Neural cell (in vitro differentiated cells): ENCODE data around the gene COL25A1. TPM values are rescaled to one million over a fixed set of nuclear protein-coding genes. Genes with fewer than 3 reads are reported as not detected.

Source experiments
- H2AFZ ChIP-seq: fragments of 200-600, 300-800 bp; sonication (generic), shearing (Covaris generic); 2 replicates; pipeline ENCODE4 v1.6.0; 2014; ENCODE audit warnings: low read depth, mild to moderate bottlenecking, antibody characterized with exemption, low read length, moderate library complexity
- H3F3A ChIP-seq: fragments of 200-600 bp; shearing (Covaris generic); 2 replicates; pipeline ENCODE4 v1.6.1; 2016; ENCODE audit warnings: mild to moderate bottlenecking, moderate library complexity, mixed read lengths, antibody characterized with exemption, low read length; ENCODE audit not compliant: insufficient read depth, poor library complexity, severe bottlenecking
- H3K27ac ChIP-seq: fragments of 200-600, 300-800 bp; sonication (generic), shearing (Covaris generic); 2 replicates; pipeline ENCODE4 v1.5.1; 2014; ENCODE audit warnings: mild to moderate bottlenecking, low read length, moderate library complexity
- H3K27me3 ChIP-seq: fragments of 300-800, 200-600 bp; sonication (generic), shearing (Covaris generic); 2 replicates; pipeline ENCODE4 v1.6.0; 2014; ENCODE audit warnings: mild to moderate bottlenecking, low read depth, low read length, moderate library complexity; ENCODE audit not compliant: insufficient read depth
- H3K36me3 ChIP-seq: fragments of 300-800, 200-600 bp; sonication (generic), shearing (Covaris generic); 2 replicates; pipeline ENCODE4 v1.5.1; 2014; ENCODE audit warnings: mild to moderate bottlenecking, antibody characterized with exemption, low read length, moderate library complexity; ENCODE audit not compliant: insufficient read depth
- H3K4me2 ChIP-seq: fragments of 300-800, 200-600 bp; sonication (generic), shearing (Covaris generic); 2 replicates; pipeline ENCODE4 v1.6.0; 2014; ENCODE audit warnings: mild to moderate bottlenecking, low read length
- H3K4me3 ChIP-seq: fragments of 300-800, 200-600 bp; sonication (generic), shearing (Covaris generic); 2 replicates; pipeline ENCODE4 v1.5.1; 2014; ENCODE audit warnings: mild to moderate bottlenecking, low read length, moderate library complexity
- H3K79me2 ChIP-seq: fragments of 200-600 bp; shearing (Covaris generic); replicated peaks from 2 replicates; pipeline ENCODE4 v1.6.0; 2014; ENCODE audit warnings: mild to moderate bottlenecking, low read length, moderate library complexity; ENCODE audit not compliant: insufficient read depth
- H3K9ac ChIP-seq: fragments of 300-800, 200-600 bp; sonication (generic), shearing (Covaris generic); 2 replicates; pipeline ENCODE4 v1.6.1; 2016; ENCODE audit warnings: mild to moderate bottlenecking, low read length, mixed read lengths
- H3K9me2 ChIP-seq: fragments of 200-600 bp; shearing (Covaris generic); 2 replicates; pipeline ENCODE4 v1.6.1; 2016; ENCODE audit warnings: mild to moderate bottlenecking, low read length, mixed read lengths; ENCODE audit not compliant: insufficient read depth
- H3K9me3 ChIP-seq: fragments of 200-600, 300-800 bp; sonication (generic), shearing (Covaris generic); 2 replicates; pipeline ENCODE4 v1.6.1; 2016; ENCODE audit warnings: mild to moderate bottlenecking, mixed run types, low read length, moderate library complexity, mixed read lengths
- H4K20me1 ChIP-seq: fragments of 200-600 bp; shearing (Covaris generic); 2 replicates; pipeline ENCODE4 v1.6.1; 2016; ENCODE audit warnings: mild to moderate bottlenecking, mixed run types; ENCODE audit not compliant: insufficient read depth
- CTCF ChIP-seq: fragments of 450-650 bp; IDR thresholded peaks from 2 replicates; pipeline ENCODE4 v1.5.1; 2014; ENCODE audit warnings: antibody characterized with exemption, mild to moderate bottlenecking, moderate library complexity; ENCODE audit not compliant: poor library complexity, severe bottlenecking
- EP300 ChIP-seq: fragments of 450-650 bp; conservative IDR thresholded peaks from 2 replicates; pipeline ENCODE4 v1.6.1; 2014; ENCODE audit warnings: antibody characterized with exemption, mild to moderate bottlenecking, moderate library complexity; ENCODE audit not compliant: poor library complexity, severe bottlenecking
- EZH2 ChIP-seq: fragments of 200-600, 300-800 bp; shearing (Covaris generic), sonication (generic); IDR thresholded peaks from 2 replicates; pipeline ENCODE4 v1.6.1; 2014; ENCODE audit warnings: antibody characterized with exemption, low read length, borderline replicate concordance, mild to moderate bottlenecking; ENCODE audit not compliant: insufficient read depth, poor library complexity, severe bottlenecking
- MXI1 ChIP-seq: fragments of 450-650 bp; conservative IDR thresholded peaks from 2 replicates; pipeline ENCODE4 v1.6.1; 2014; ENCODE audit warnings: antibody characterized with exemption, mild to moderate bottlenecking; ENCODE audit not compliant: poor library complexity, severe bottlenecking
- POLR2AphosphoS5 ChIP-seq: IDR thresholded peaks from 2 replicates; pipeline ENCODE4 v1.6.1; 2012
- RAD21 ChIP-seq: fragments of 450-650 bp; conservative IDR thresholded peaks from 2 replicates; pipeline ENCODE4 v1.6.1; 2014; ENCODE audit warnings: antibody characterized with exemption, mild to moderate bottlenecking, moderate library complexity
- REST ChIP-seq: IDR thresholded peaks from 2 replicates; pipeline ENCODE4 v1.6.1; 2012; ENCODE audit warnings: borderline replicate concordance
- SMC3 ChIP-seq: fragments of 450-650 bp; conservative IDR thresholded peaks from 2 replicates; pipeline ENCODE4 v1.6.1; 2014; ENCODE audit warnings: antibody characterized with exemption, mild to moderate bottlenecking, moderate library complexity; ENCODE audit not compliant: poor library complexity
- TAF1 ChIP-seq: IDR thresholded peaks from 2 replicates; pipeline ENCODE4 v1.6.1; 2012; ENCODE audit warnings: low read depth
- polyA plus RNA-seq: library from polyadenylated mRNA; depleted of rRNA; stranded (reverse); fragments of >200 nt; gene quantifications from 2 replicates; pipeline ENCODE4 v1.2.3, GENCODE V29; 2014

Gene COL25A1
- polyA plus RNA-seq, 1 donor from 2014 or later, result 32.3 TPM

- H2AFZ ChIP-seq, result no peak overlapping the region
- H3K4me3 ChIP-seq, result no peak overlapping the region
Observed at GRCh38 chr4:108919226-108919893, 383.1 kb downstream of the COL25A1 start.

GRCh38 chr4:108917255-108917654 is 385.2 kb downstream of the COL25A1 start:
- no peak overlapping the region for H3K27ac ChIP-seq
- no peak overlapping the region for H3K4me2 ChIP-seq
- H3K9me3 ChIP-seq, result no peaks in the 10 kb centered on the region
- no peaks in the 10 kb centered on the region for H3K9me2 ChIP-seq
- H3K9ac ChIP-seq, result no peak overlapping the region
- H3K36me3 ChIP-seq, result no peaks in the 10 kb centered on the region
- no peaks in the 10 kb centered on the region for H3K79me2 ChIP-seq
- H2AFZ ChIP-seq, result no peak overlapping the region
- no peaks in the 10 kb centered on the region for H4K20me1 ChIP-seq
- no peaks in the 10 kb centered on the region for H3K27me3 ChIP-seq
- H3K4me3 ChIP-seq, result no peak overlapping the region
- H3F3A ChIP-seq, result no peaks in the 10 kb centered on the region
- no peak for TF ChIP-seq EZH2
- TF ChIP-seq SMC3, result no peak
- TF ChIP-seq MXI1, result no peak
- TF ChIP-seq REST, result no peak
- TF ChIP-seq TAF1, result no peak
- TF ChIP-seq RAD21, result no peak
- no peak for TF ChIP-seq EP300
- TF ChIP-seq POLR2AphosphoS5, result no peak

More at GRCh38 chr4:108919226-108919893, 383.1 kb downstream of the COL25A1 start:
- H3K9ac ChIP-seq, result no peak overlapping the region
- no peaks in the 10 kb centered on the region for H3K79me2 ChIP-seq
- H3K4me2 ChIP-seq, result no peak overlapping the region
- no peaks in the 10 kb centered on the region for H3K36me3 ChIP-seq
- no peak for TF ChIP-seq SMC3
- TF ChIP-seq POLR2AphosphoS5, result no peak
- TF ChIP-seq EP300, result no peak
- no peak for TF ChIP-seq REST
- TF ChIP-seq TAF1, result no peak
- no peak for TF ChIP-seq RAD21
- no peak for TF ChIP-seq CTCF
- TF ChIP-seq MXI1, result no peak
- TF ChIP-seq EZH2, result no peak
- no peaks in the 10 kb centered on the region for H3K9me3 ChIP-seq
- no peaks in the 10 kb centered on the region for H3F3A ChIP-seq
- no peak overlapping the region for H3K27ac ChIP-seq
- H3K9me2 ChIP-seq, result no peaks in the 10 kb centered on the region
- no peaks in the 10 kb centered on the region for H3K27me3 ChIP-seq
- no peaks in the 10 kb centered on the region for H4K20me1 ChIP-seq
